ENCODE data around the gene TTC21B. TPM values are rescaled to one million over a fixed set of nuclear protein-coding genes. Genes with fewer than 3 reads are reported as not detected.

TTC21B gene
- total and polyA plus RNA-seq, 12 donors, result 3.3 to 17.9 (median 13.3) TPM

- Histone ChIP-seq H3K27ac (no peak overlapping the region), H3K36me3 (peaks cover 0 to 84% (median 35%) of the 10 kb centered on the region in 9 donors), H3K4me1 (peaks cover 0 to 30% (median 6%) of the 10 kb centered on the region in 9 donors), H3K9me3 (peaks cover 0 to 3% (median 0%) of the 10 kb centered on the region in 11 donors), H3K4me3 (no peak overlapping the region), H3K27me3 (no peaks in the 10 kb centered on the region)
- TF ChIP-seq CTCF (IDR thresholded peaks at IDR 0.05), result no peak
- 84 to 90% methylated on average over 7 of the region's 7 CpGs for WGBS, 2 donors
- no peak for ATAC-seq
- intact Hi-C loops (cut with DNase I), result no loop called here
- DNase-seq, result no peak
These were observed 51.8 kb downstream of the TTC21B start for GRCh38 chr2:165901620-165902298.

GRCh38 chr2:165899311-165899710 is 54.3 kb downstream of the TTC21B start:
- WGBS, 2 donors, result 91 to 96% methylated on average over 2 of the region's 2 CpGs

GRCh38 chr2:165898381-165898780 is 55.2 kb downstream of the TTC21B start:
- Histone ChIP-seq H3K4me1 (peaks cover 0 to 30% (median 4%) of the 10 kb centered on the region in 9 donors), H3K36me3 (peaks cover 0 to 88% (median 39%) of the 10 kb centered on the region in 9 donors), H3K4me3 (no peak overlapping the region), H3K27me3 (no peaks in the 10 kb centered on the region), H3K27ac (peak overlapping the region in 1 of 10 donors; percentile 26), H3K9me3 (no peaks in the 10 kb centered on the region)
- DNase-seq, result no peak
- WGBS, 2 donors, result 89 to 90% methylated on average over 4 of the region's 4 CpGs
- no peak for ATAC-seq
- intact Hi-C loops (cut with DNase I), result loop anchor here in 1 of 10 donors (10.0 kb wide), 1 partner anchor 46 kb away; no protein-coding TSS in a partner anchor
- TF ChIP-seq CTCF (IDR thresholded peaks at IDR 0.05), result no peak

More at GRCh38 chr2:165899311-165899710, 54.3 kb downstream of the TTC21B start:
- no peaks in the 10 kb centered on the region for H3K9me3 ChIP-seq
- DNase-seq (no peak), ATAC-seq (no peak)
- H3K36me3 ChIP-seq, result peaks cover 0 to 84% (median 36%) of the 10 kb centered on the region in 9 donors
- H3K4me3 ChIP-seq, result no peak overlapping the region
- peaks cover 0 to 30% (median 6%) of the 10 kb centered on the region in 9 donors for H3K4me1 ChIP-seq
- H3K27me3 ChIP-seq, result no peaks in the 10 kb centered on the region
- intact Hi-C loops (cut with DNase I), result loop anchor here in 1 of 10 donors (10.0 kb wide), 1 partner anchor 45 kb away; no protein-coding TSS in a partner anchor
- TF ChIP-seq CTCF (IDR thresholded peaks at IDR 0.05), result no peak
- no peak overlapping the region for H3K27ac ChIP-seq

GRCh38 chr2:165897726-165898125 is 55.9 kb downstream of the TTC21B start:
- intact Hi-C loops (cut with DNase I), result loop anchor here in 1 of 10 donors (10.0 kb wide), 1 partner anchor 47 kb away; no protein-coding TSS in a partner anchor
- H3K27me3 ChIP-seq, result no peaks in the 10 kb centered on the region
- no peak for TF ChIP-seq CTCF (IDR thresholded peaks at IDR 0.05)
- WGBS, 2 donors, result 69 to 77% methylated on average over 5 of the region's 5 CpGs
- ATAC-seq (no peak), DNase-seq (no peak)
- peaks cover 0 to 24% (median 0%) of the 10 kb centered on the region in 9 donors for H3K4me1 ChIP-seq
- peak overlapping the region in 1 of 10 donors; percentile 26 for H3K27ac ChIP-seq
- H3K36me3 ChIP-seq, result peaks cover 0 to 94% (median 39%) of the 10 kb centered on the region in 9 donors
- no peak overlapping the region for H3K4me3 ChIP-seq
- H3K9me3 ChIP-seq, result no peaks in the 10 kb centered on the region

Measured in heart right ventricle (tissue), 16 donors.